AG04450 (cell line): ENCODE measurements around the gene ELOVL3. TPM values are rescaled to one million over a fixed set of nuclear protein-coding genes. Genes with fewer than 3 reads are reported as not detected.
"Not testable (repeated sequence)": the region's sequence is repeated elsewhere in the genome, so short reads cannot be mapped to it uniquely, and the experiment has no call there.

Experiments used
- CTCF ChIA-PET: fragments of 300-600, 350-600 bp; formaldehyde crosslinking; extraction: SDS; loops from one replicate; lab custom pipeline; 2022; ENCODE audit warnings: antibody characterized with exemption, inconsistent platforms; lab: Charles Lee
- POLR2A ChIA-PET: fragments of 350-600 bp; formaldehyde crosslinking; extraction: SDS; loops from one replicate; lab custom pipeline; 2021; ENCODE audit warnings: antibody characterized with exemption, inconsistent platforms; lab: Yijun Ruan, JAX
- DNase-seq: peaks from one replicate; pipeline ENCODE4 v3.0.0-alpha.2; 2011; ENCODE audit warnings: low read depth, low spot score
- H3K27ac ChIP-seq: one replicate; pipeline ENCODE4 v1.5.1; 2012; ENCODE audit warnings: low read depth, low read length, control low read depth
- H3K27me3 ChIP-seq: one replicate; pipeline ENCODE4 v1.6.0; 2012; ENCODE audit warnings: low read length; ENCODE audit not compliant: control insufficient read depth, insufficient read depth
- H3K4me3 ChIP-seq: 2 replicates; pipeline ENCODE4 v1.5.1; 2011; ENCODE audit warnings: mild to moderate bottlenecking, low read depth, low read length, control low read depth
- H3K9me3 ChIP-seq: 2 replicates; pipeline ENCODE4 v1.5.1; 2012; ENCODE audit warnings: low read length; ENCODE audit not compliant: control insufficient read depth, insufficient read depth
- CTCF ChIP-seq: IDR thresholded peaks from 2 replicates; pipeline ENCODE4 v1.5.1; 2011; ENCODE audit warnings: low read depth, low read length, control low read depth, inconsistent platforms
- polyA plus RNA-seq: library from polyadenylated mRNA; depleted of rRNA; stranded (reverse); fragments of >200 nt; gene quantifications from 2 replicates; pipeline ENCODE4 v1.2.3, GENCODE V29; 2011

ELOVL3 gene
- polyA plus RNA-seq, 1 experiment: 0.16 TPM

- ChIA-PET CTCF (interaction anchor here (1.2 to 1.3 kb wide), 2 partner anchors 41 to 164 kb away, joined by 3 to 6 read pairs; no protein-coding TSS in a partner anchor), POLR2A (no interaction called here)
- Histone ChIP-seq H3K9me3 (peaks cover 29% of the 10 kb centered on the region), H3K27ac (no peak overlapping the region), H3K4me3 (no peak overlapping the region), H3K27me3 (peaks cover 10% of the 10 kb centered on the region)
- DNase-seq: no peak
- no peak for TF ChIP-seq CTCF
Measured at GRCh38 chr10:102188298-102188940, 37.7 kb upstream of the ELOVL3 start.

- Histone ChIP-seq H3K27me3 (peaks cover 13% of the 10 kb centered on the region), H3K9me3 (peaks cover 29% of the 10 kb centered on the region)
- DNase-seq, H3K27ac ChIP-seq, POLR2A ChIA-PET, H3K4me3 ChIP-seq: not testable (repeated sequence)
- CTCF ChIA-PET: interaction anchor here (1.3 kb wide), 1 partner anchor 41 kb away, joined by 3 read pairs; no protein-coding TSS in a partner anchor
Measured at GRCh38 chr10:102188941-102189898, 36.9 kb upstream of the ELOVL3 start.

- POLR2A ChIA-PET: no interaction called here
- CTCF ChIA-PET: interaction anchor here (2.3 kb wide), 1 partner anchor 22 kb away, joined by 6 read pairs; no protein-coding TSS in a partner anchor
- TF ChIP-seq CTCF: no peak
Measured at GRCh38 chr10:102191956-102192355, 34.1 kb upstream of the ELOVL3 start.

DNA sequence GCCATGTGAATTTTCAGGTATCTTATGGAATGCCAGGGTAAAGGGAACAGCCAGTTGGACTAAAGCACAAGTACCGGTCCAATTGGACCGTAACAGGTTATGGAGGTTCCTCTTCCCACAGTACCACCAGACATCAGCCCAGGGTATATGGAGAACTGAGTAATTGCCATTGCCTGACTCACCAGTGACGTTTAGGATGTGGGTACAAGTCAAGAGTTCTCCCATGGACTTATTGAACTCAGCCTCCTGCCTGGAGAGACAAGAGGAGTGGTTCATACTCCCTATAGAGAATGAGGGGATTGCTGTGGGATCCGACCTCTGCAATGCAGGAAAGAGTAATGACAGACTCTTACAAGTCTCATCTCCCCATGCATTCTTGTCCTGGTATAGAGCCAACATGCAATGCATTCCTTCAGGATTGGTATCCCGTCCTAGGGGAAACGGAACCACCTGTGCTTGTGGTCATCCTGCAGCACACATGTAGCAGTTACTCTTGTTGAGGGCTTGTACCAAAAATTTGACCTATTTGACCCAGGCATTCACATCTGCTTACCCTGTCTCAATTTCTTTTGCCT, 30.7 kb upstream of the ELOVL3 start:
- Histone ChIP-seq H3K9me3 (peaks cover 14% of the 10 kb centered on the region), H3K27me3 (peaks cover 5% of the 10 kb centered on the region), H3K4me3 (no peak overlapping the region), H3K27ac (no peak overlapping the region)
- no peak for DNase-seq
- TF ChIP-seq CTCF: no peak
- CTCF ChIA-PET: no interaction called here
- POLR2A ChIA-PET: no interaction called here

More at GRCh38 chr10:102191956-102192355, 34.1 kb upstream of the ELOVL3 start:
- Histone ChIP-seq H3K27me3 (peaks cover 13% of the 10 kb centered on the region), H3K9me3 (peaks cover 17% of the 10 kb centered on the region), H3K27ac (no peak overlapping the region), H3K4me3 (no peak overlapping the region)
- DNase-seq: no peak

GRCh38 chr10:102196893-102197292, 29.2 kb upstream of the ELOVL3 start:
- H3K27ac ChIP-seq: no peak overlapping the region
- ChIA-PET POLR2A (no interaction called here), CTCF (no interaction called here)
- no peak for DNase-seq
- TF ChIP-seq CTCF: no peak
- H3K27me3 ChIP-seq: peaks cover 10% of the 10 kb centered on the region
- H3K4me3 ChIP-seq: no peak overlapping the region
- H3K9me3 ChIP-seq: peaks cover 13% of the 10 kb centered on the region
